Neutrophil (primary cell): ENCODE measurements around the gene S1PR5.
A peak's percentile ranks its signal among the peaks of the same experiment; 100 is the strongest.

Experiments used
- H3K27ac ChIP-seq: fragments of 200-600 bp; sonication (generic); 2 replicates; pipeline ENCODE4 v1.5.1; 2016; ENCODE audit warnings: mild to moderate bottlenecking, moderate library complexity
- H3K27me3 ChIP-seq: fragments of 200-600 bp; sonication (generic); 2 replicates; pipeline ENCODE4 v1.6.0; 2016; ENCODE audit warnings: mild to moderate bottlenecking
- H3K36me3 ChIP-seq: fragments of 200-600 bp; sonication (generic); 2 replicates; pipeline ENCODE4 v1.5.1; 2017
- H3K4me1 ChIP-seq, 2 experiments: fragments of 200-600 bp in 1 of 2; sonication (generic) in 1 of 2; 1 replicate in 1 of 2; 2 replicates in 1 of 2; pipeline versions ENCODE4 v1.5.1 to v1.6.1; 2013 to 2016; ENCODE audit warnings: low read depth in 1 of 2, low read length in 1 of 2, mild to moderate bottlenecking in 1 of 2, moderate library complexity in 1 of 2; ENCODE audit not compliant: control insufficient read depth in 1 of 2, insufficient read depth in 1 of 2
- H3K4me3 ChIP-seq, 2 experiments: fragments of 200-600 bp in 1 of 2; sonication (generic) in 1 of 2; 1 replicate in 1 of 2; 2 replicates in 1 of 2; pipeline ENCODE4 v1.5.1; 2013 to 2016; ENCODE audit warnings: low read depth in 1 of 2, low read length in 1 of 2, mild to moderate bottlenecking in 1 of 2, moderate library complexity in 1 of 2
- H3K9me3 ChIP-seq: fragments of 200-600 bp; sonication (generic); 2 replicates; pipeline ENCODE4 v1.5.1; 2016
- TF ChIP-seq, protein P1 (sequence below): fragments of 200-600 bp; sonication (generic); IDR thresholded peaks from 2 replicates; pipeline ENCODE4 v1.5.1; 2016; ENCODE audit warnings: antibody characterized with exemption

Gene S1PR5

DNA sequence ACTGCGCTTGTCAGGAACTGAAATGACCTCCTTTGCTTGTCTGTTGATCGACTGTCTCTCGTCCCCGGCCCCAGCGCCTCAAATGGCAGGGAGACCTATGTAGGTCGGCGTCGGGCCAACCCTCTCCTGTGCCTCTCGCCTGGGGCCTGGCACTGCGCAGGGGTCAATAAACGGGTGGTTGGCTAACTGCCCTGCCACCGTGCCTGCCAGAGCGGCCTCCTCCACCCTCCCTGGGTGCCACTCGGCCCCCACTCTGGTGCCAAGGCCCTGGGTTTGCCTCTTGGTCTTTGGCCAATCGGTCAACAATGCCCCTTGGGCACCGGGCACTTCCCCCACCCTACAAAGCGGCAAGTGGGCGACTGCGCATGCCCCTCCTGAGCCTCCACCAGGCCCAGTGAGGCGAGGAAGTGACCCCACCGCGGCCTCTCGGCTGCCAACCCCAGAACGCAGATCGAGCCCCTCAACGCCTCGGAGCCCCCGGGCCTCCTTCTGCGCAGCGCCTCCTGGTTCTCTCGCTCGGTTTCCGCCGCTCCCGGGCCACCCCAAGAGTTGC, 15.2 kb downstream of the S1PR5 start:
- TF ChIP-seq, protein P1, sequence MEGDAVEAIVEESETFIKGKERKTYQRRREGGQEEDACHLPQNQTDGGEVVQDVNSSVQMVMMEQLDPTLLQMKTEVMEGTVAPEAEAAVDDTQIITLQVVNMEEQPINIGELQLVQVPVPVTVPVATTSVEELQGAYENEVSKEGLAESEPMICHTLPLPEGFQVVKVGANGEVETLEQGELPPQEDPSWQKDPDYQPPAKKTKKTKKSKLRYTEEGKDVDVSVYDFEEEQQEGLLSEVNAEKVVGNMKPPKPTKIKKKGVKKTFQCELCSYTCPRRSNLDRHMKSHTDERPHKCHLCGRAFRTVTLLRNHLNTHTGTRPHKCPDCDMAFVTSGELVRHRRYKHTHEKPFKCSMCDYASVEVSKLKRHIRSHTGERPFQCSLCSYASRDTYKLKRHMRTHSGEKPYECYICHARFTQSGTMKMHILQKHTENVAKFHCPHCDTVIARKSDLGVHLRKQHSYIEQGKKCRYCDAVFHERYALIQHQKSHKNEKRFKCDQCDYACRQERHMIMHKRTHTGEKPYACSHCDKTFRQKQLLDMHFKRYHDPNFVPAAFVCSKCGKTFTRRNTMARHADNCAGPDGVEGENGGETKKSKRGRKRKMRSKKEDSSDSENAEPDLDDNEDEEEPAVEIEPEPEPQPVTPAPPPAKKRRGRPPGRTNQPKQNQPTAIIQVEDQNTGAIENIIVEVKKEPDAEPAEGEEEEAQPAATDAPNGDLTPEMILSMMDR, result no peak
- Histone ChIP-seq H3K4me1 (peaks cover 11 to 18% of the 10 kb centered on the region in 2 experiments), H3K9me3 (no peaks in the 10 kb centered on the region), H3K27ac (peak overlapping the region; percentile 85), H3K27me3 (no peaks in the 10 kb centered on the region), H3K4me3 (peak overlapping the region; percentile 85 to 87), H3K36me3 (peaks cover 24% of the 10 kb centered on the region)

DNA sequence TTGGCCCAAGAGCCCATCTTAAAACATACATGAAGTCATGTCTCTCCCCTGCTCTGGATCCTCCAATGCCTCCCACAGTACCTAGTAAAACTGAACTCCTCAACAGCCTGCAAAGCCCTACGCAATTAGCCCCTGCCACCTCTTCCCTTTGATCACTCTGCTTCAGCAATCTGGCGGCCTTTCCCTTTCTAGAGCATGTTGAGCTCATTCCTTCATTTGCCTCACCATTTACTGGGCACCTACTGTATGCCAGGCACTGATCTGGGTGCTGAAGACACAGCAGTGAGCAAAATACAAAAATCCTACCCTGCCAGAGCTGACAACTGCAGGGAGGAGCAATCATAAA, 17.0 kb downstream of the S1PR5 start:
- no peaks in the 10 kb centered on the region for H3K27me3 ChIP-seq
- no peak overlapping the region for H3K4me3 ChIP-seq
- peaks cover 37% of the 10 kb centered on the region for H3K36me3 ChIP-seq
- TF ChIP-seq, protein P1, result no peak
- no peaks in the 10 kb centered on the region for H3K9me3 ChIP-seq
- H3K4me1 ChIP-seq, result peaks cover 11 to 18% of the 10 kb centered on the region in 2 experiments
- H3K27ac ChIP-seq, result no peak overlapping the region

DNA sequence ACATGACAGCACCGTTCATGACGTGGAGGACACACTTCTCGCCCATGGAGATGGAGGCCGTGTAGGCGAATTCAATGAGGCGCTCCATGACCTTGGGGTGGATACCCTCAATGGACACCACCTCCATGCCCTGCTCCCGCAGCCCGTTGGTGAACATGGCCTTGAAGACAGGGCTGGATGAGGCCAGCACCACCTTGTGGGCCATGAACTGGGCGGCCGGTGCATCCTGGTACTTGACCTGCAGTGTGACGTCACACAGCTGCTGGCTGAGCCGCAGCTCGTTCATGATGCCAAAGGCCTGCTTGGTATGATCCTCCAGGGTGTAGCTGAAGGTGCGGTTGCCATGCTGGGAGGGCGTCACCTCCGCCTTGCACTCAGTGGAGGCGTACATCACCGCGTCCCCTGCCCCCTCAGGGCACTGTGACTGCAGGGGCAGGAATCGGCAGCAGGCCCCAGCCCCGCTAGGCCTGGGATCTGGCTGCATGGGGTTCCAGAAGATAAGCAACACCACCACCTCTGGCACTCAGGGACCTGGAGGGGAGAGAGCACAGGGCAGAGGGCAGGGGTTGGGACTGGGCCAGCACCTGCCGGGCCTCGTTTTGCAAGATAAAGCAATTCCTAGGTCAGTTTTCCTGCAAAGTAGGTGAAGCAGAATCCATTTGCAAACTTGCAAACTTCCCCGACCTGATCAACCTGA, 17.5 kb downstream of the S1PR5 start:
- peaks cover 42% of the 10 kb centered on the region for H3K36me3 ChIP-seq
- no peaks in the 10 kb centered on the region for H3K27me3 ChIP-seq
- peaks cover 11 to 18% of the 10 kb centered on the region in 2 experiments for H3K4me1 ChIP-seq
- no peak overlapping the region for H3K4me3 ChIP-seq
- no peak overlapping the region for H3K27ac ChIP-seq
- TF ChIP-seq, protein P1, result no peak
- H3K9me3 ChIP-seq, result no peaks in the 10 kb centered on the region

DNA sequence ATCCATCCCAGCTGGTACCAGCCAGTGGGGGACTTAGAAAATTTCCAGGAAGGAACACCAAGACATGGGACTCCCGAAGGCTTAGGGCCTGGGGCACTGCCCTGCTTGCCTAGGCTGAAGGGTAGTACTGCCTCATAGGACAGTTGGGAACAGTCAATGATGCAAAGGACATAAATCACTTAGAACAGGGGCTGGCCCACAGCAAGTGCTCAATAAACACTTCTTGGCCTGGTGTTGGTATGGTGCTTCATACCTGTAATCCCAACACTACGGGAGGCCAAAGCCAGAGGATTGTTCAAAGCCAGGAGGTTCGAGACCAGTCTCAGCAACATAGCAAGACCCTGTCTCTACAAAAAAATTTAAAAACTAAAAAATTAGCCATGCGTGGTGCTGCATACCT, 19.9 kb downstream of the S1PR5 start:
- TF ChIP-seq, protein P1, result no peak
- H3K4me3 ChIP-seq, result no peak overlapping the region
- H3K4me1 ChIP-seq, result peaks cover 11% of the 10 kb centered on the region in 2 experiments
- H3K27ac ChIP-seq, result no peak overlapping the region
- H3K36me3 ChIP-seq, result peaks cover 49% of the 10 kb centered on the region
- no peaks in the 10 kb centered on the region for H3K9me3 ChIP-seq
- no peaks in the 10 kb centered on the region for H3K27me3 ChIP-seq

DNA sequence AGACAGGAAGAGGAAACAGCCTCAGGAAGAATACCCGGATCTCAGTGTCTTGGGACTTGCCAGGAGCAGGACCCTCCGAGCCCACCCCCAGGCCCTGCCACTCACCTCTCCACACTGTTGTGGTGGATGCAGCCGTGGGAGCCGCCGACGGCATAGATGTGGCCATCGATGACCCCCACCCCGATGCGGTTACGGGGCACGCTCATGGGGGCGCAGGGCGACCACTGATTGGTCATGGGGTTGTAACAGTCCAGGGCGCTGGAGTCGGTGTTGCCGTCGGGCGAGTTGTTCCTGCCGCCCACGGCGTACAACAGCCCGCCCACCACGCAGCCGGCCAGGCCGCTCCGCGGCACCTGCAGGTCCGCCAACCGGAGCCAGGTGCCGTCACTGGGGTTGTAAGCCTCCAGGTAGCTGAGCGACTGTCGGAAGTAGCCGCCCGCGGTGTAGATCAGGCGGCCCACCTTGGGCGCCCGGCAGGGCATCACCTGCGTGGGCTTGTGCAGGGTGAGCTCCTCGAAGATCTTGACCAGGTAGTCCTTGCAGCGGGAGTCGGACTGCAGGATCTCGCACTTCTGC, 25.7 kb downstream of the S1PR5 start:
- Histone ChIP-seq H3K9me3 (no peaks in the 10 kb centered on the region), H3K27me3 (no peaks in the 10 kb centered on the region), H3K36me3 (peaks cover 71% of the 10 kb centered on the region), H3K4me1 (no peaks in the 10 kb centered on the region), H3K27ac (no peak overlapping the region), H3K4me3 (no peak overlapping the region)
- TF ChIP-seq, protein P1, result no peak
